ENCODE measurements around the gene STX1B. TPM values are rescaled to one million over a fixed set of nuclear protein-coding genes. Genes with fewer than 3 reads are reported as not detected.
"Not testable (repeated sequence)": the region's sequence is repeated elsewhere in the genome, so short reads cannot be mapped to it uniquely, and the experiment has no call there.

The STX1B gene
- total RNA-seq, 4 donors from 2014 or later = 0.41 to 1.3 TPM; not detected in 2

GRCh38 chr16:31022544-31023251 lies 12.3 kb upstream of the STX1B start:
- in situ Hi-C loops (cut with MboI; ENCODE audit: low pct_ligation_motif_present in 1 of 4, low pct_unique_long_range_greater_than_20kb in 1 of 4, low sequenced_read_pairs in 3 of 4) = no loop called here
- Histone ChIP-seq H3K4me3 (no peak overlapping the region), H3K27me3 (no peaks in the 10 kb centered on the region), H3K27ac (no peak overlapping the region), H3K4me1 (no peaks in the 10 kb centered on the region), H3K9me3 (no peaks in the 10 kb centered on the region), H3K36me3 (no peaks in the 10 kb centered on the region)
- intact Hi-C loops (cut with DNase I; ENCODE audit: low total_unique reads) = no loop called here
- WGBS, 2 donors (ENCODE audit: low coverage in 1 of 2) = 50 to 74% methylated on average over 1 to 12 of the region's 12 CpGs
- TF ChIP-seq CTCF (IDR thresholded peaks at IDR 0.05) (no peak), POLR2A (IDR thresholded peaks at IDR 0.05) (no peak)
- no peak for DNase-seq

DNA sequence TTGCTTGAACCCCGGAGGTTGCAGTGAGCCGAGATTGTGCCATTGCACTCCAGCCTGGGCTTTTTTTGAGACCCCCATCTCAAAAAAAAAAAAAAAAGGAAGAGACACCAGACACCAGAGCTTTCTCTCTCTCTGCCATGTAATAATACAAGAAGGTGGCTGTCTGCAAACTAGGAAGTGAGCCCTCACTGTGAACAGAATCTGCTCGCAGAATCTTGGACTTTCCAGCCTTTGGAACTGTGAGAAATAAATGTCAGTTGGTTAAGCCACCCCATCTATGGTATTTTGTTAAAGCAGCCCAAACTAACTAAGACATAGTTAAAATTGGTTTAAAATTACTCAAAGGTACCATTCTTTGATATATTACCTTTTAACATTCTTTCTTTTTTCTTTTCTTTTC lies 10.1 kb upstream of the STX1B start:
- no peak for DNase-seq
- no peaks in the 10 kb centered on the region for H3K36me3 ChIP-seq
- WGBS, 2 donors (ENCODE audit: low coverage in 1 of 2) = 76 to 88% methylated on average over 1 to 3 of the region's 3 CpGs
- in situ Hi-C loops (cut with MboI; ENCODE audit: low pct_ligation_motif_present in 1 of 4, low pct_unique_long_range_greater_than_20kb in 1 of 4, low sequenced_read_pairs in 3 of 4) = no loop called here
- no peak overlapping the region for H3K27ac ChIP-seq
- TF ChIP-seq CTCF (IDR thresholded peaks at IDR 0.05) = no peak
- no peak for TF ChIP-seq EP300 (IDR thresholded peaks at IDR 0.05; ENCODE audit: low read depth)
- TF ChIP-seq POLR2A (IDR thresholded peaks at IDR 0.05) = no peak
- no peak for TF ChIP-seq POLR2AphosphoS5 (IDR thresholded peaks at IDR 0.05)
- H3K4me3 ChIP-seq = no peak overlapping the region
- H3K9me3 ChIP-seq = no peaks in the 10 kb centered on the region
- no peaks in the 10 kb centered on the region for H3K27me3 ChIP-seq
- intact Hi-C loops (cut with DNase I; ENCODE audit: low total_unique reads) = no loop called here
- H3K4me1 ChIP-seq = no peaks in the 10 kb centered on the region

DNA sequence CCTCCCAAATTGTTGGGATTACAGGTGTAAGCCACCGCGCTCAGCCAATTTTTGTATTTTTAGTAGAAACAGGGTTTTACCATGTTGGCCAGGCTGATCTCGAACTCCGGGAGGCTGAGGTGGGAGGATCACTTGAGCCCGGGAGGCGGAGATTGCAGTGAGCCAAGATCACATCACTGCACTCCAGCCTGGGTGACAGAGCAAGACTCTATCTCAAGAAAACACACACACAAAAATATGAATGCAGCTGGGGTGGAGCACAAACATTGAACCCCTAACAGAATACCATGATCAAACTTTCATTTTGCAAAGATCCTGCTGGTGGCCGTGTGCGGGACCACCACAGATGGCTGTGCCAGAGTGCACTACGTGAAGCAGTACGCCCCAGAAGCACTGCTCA lies 7.3 kb upstream of the STX1B start:
- H3K36me3 ChIP-seq; H3K4me1 ChIP-seq; H3K9me3 ChIP-seq; intact Hi-C loops (cut with DNase I; ENCODE audit: low total_unique reads); H3K27ac ChIP-seq; H3K4me3 ChIP-seq; DNase-seq; in situ Hi-C loops (cut with MboI; ENCODE audit: low pct_ligation_motif_present in 1 of 4, low pct_unique_long_range_greater_than_20kb in 1 of 4, low sequenced_read_pairs in 3 of 4): not testable (repeated sequence)
- peaks cover 16% of the 10 kb centered on the region for H3K27me3 ChIP-seq
- 94% methylated on average over 10 of the region's 10 CpGs; no CpG with 5 or more reads in 1 of the 2 donors for WGBS, 2 donors (ENCODE audit: low coverage in 1 of 2)

GRCh38 chr16:31016018-31016417 lies 5.6 kb upstream of the STX1B start:
- WGBS, 2 donors (ENCODE audit: low coverage in 1 of 2) = 77% methylated on average over 6 of the region's 6 CpGs; no CpG with 5 or more reads in 1 of the 2 donors
- in situ Hi-C loops (cut with MboI; ENCODE audit: low pct_ligation_motif_present in 1 of 4, low pct_unique_long_range_greater_than_20kb in 1 of 4, low sequenced_read_pairs in 3 of 4) (no loop called here), intact Hi-C loops (cut with DNase I; ENCODE audit: low total_unique reads) (no loop called here)
- TF ChIP-seq POLR2A (IDR thresholded peaks at IDR 0.05) = no peak
- no peak for TF ChIP-seq POLR2AphosphoS5 (IDR thresholded peaks at IDR 0.05)
- no peak for TF ChIP-seq EP300 (IDR thresholded peaks at IDR 0.05; ENCODE audit: low read depth)
- Histone ChIP-seq H3K9me3 (no peaks in the 10 kb centered on the region), H3K27me3 (peaks cover 33% of the 10 kb centered on the region), H3K36me3 (no peaks in the 10 kb centered on the region), H3K4me3 (no peak overlapping the region), H3K27ac (no peak overlapping the region), H3K4me1 (no peaks in the 10 kb centered on the region)
- no peak for DNase-seq

DNA sequence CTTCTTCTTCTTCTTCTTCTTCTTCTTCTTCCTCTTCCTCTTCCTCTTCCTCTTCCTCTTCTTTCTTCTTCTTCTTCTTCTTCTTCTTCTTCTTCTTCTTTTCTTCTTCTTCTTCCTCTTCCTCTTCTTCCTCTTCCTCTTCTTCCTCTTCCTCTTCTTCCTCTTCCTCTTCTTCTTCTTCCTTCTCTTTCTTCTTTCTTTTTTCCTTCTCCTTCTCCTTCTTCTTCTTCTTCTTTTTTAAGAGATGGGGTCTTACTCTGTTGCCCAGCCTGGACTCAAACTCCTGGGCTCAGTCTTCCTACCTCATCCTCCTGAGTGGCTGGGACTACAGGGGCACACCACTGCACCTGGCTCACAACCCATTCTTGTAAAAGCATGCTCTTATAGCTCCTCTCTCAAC lies 2.9 kb upstream of the STX1B start:
- H3K4me3 ChIP-seq; H3K36me3 ChIP-seq; DNase-seq; intact Hi-C loops (cut with DNase I; ENCODE audit: low total_unique reads); H3K27ac ChIP-seq; H3K4me1 ChIP-seq; H3K9me3 ChIP-seq; in situ Hi-C loops (cut with MboI; ENCODE audit: low pct_ligation_motif_present in 1 of 4, low pct_unique_long_range_greater_than_20kb in 1 of 4, low sequenced_read_pairs in 3 of 4): not testable (repeated sequence)
- peaks cover 58% of the 10 kb centered on the region for H3K27me3 ChIP-seq

DNA sequence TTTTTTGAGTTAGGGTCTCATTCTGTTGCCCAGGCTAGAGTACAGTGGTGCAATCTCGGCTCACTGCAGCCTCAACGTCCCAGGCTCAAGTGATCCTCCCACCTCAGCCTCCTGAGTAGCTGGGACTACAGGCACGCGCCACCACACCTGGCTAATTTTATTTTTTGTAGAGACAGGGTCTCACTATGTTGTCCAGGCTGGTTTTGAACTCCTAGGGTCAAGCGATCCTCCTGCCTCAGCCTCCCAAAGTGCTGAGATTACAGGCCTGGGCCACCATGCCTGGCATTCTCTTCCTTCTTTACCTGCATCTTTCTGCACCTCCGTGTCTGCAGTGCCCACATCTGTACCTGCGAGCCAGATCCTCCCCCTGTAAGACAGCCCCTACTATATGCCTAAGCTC lies 1.4 kb upstream of the STX1B start:
- WGBS, 2 donors (ENCODE audit: low coverage in 1 of 2) = 71 to 76% methylated on average over 4 to 7 of the region's 7 CpGs
- H3K4me3 ChIP-seq; DNase-seq; H3K36me3 ChIP-seq; H3K27ac ChIP-seq; intact Hi-C loops (cut with DNase I; ENCODE audit: low total_unique reads); in situ Hi-C loops (cut with MboI; ENCODE audit: low pct_ligation_motif_present in 1 of 4, low pct_unique_long_range_greater_than_20kb in 1 of 4, low sequenced_read_pairs in 3 of 4); H3K4me1 ChIP-seq; H3K9me3 ChIP-seq: not testable (repeated sequence)
- peaks cover 73% of the 10 kb centered on the region for H3K27me3 ChIP-seq
